ENCODE data around the gene CPN2.

Gene CPN2

DNA sequence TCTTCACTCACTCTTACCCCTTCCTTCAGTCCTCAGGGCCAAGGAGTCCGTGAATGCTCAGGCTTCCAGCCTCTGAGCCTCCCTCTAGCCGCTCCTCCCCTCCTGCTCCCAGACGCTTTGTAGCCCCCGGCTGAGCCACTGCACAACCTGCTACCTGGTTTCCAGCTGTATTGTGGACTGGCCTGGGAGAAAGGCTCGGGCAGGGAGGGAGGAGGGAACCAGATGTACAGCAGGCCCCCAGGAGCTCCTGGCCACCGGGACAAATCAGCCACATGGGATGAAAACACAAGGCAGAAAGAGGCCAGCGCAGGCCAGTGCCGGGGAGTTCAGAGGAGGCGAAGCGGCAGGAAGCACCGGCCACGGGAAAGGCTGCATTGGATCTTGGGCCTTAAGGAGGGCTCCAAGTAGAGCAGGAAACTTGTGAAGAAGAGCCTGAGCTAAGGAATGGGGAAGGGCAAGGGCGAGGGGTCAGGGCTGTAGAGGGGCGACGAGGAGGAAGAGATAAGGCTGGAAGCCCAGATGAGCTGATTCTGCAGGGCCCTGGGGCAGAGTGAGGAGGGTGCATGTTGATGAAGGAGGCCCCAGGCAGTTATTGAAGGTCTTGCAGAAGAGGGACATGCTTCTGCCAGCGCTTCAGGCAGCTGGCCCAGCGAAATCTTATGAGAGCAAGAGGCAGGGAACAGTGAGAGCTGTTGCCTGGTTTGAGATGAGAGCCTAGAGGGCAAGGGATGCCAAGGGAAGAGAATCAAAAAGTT, 14.3 kb downstream of the CPN2 start:
- Mint-ChIP-seq H3K4me1 (peaks cover 0 to 5% of the 10 kb centered on the region in 2 donors), H3K27me3 (peaks cover 35 to 46% of the 10 kb centered on the region in 2 donors), H3K9me3 (no peaks in the 10 kb centered on the region), H3K27ac (no peak overlapping the region), H3K36me3 (no peaks in the 10 kb centered on the region), H3K4me3 (no peak overlapping the region)
- ATAC-seq (replicated peaks) (no peak), DNase-seq (no peak)

- Mint-ChIP-seq H3K9me3 (no peaks in the 10 kb centered on the region), H3K27ac (no peak overlapping the region), H3K36me3 (no peaks in the 10 kb centered on the region), H3K27me3 (peaks cover 36 to 45% of the 10 kb centered on the region in 2 donors), H3K4me3 (peak overlapping the region; percentile 78 to 82), H3K4me1 (peaks cover 0 to 5% of the 10 kb centered on the region in 2 donors)
- ATAC-seq (replicated peaks) (no peak), DNase-seq (no peak)
These were observed 17.2 kb downstream of the CPN2 start for GRCh38 chr3:194333981-194334320.

GRCh38 chr3:194333212-194333980, 17.7 kb downstream of the CPN2 start:
- Mint-ChIP-seq H3K36me3 (no peaks in the 10 kb centered on the region), H3K4me1 (peaks cover 0 to 5% of the 10 kb centered on the region in 2 donors), H3K27ac (peak overlapping the region; percentile 85), H3K4me3 (peak overlapping the region; percentile 78 to 82), H3K9me3 (no peaks in the 10 kb centered on the region), H3K27me3 (peaks cover 36 to 45% of the 10 kb centered on the region in 2 donors)
- DNase-seq (peak; percentile 81), ATAC-seq (replicated peaks) (peak; percentile 97 to 98)

GRCh38 chr3:194332858-194333211, 18.3 kb downstream of the CPN2 start:
- Mint-ChIP-seq H3K36me3 (no peaks in the 10 kb centered on the region), H3K4me1 (peaks cover 0 to 5% of the 10 kb centered on the region in 2 donors), H3K9me3 (no peaks in the 10 kb centered on the region), H3K4me3 (peak overlapping the region in 1 of 2 donors; percentile 39), H3K27ac (no peak overlapping the region), H3K27me3 (peaks cover 36 to 45% of the 10 kb centered on the region in 2 donors)
- ATAC-seq (replicated peaks) = no peak
- DNase-seq = no peak

- no peaks in the 10 kb centered on the region for H3K36me3 Mint-ChIP-seq
- no peak overlapping the region for H3K4me3 Mint-ChIP-seq
- ATAC-seq (replicated peaks) (no peak), DNase-seq (no peak)
- H3K27me3 Mint-ChIP-seq = peaks cover 26 to 32% of the 10 kb centered on the region in 2 donors
- H3K4me1 Mint-ChIP-seq = peaks cover 0 to 5% of the 10 kb centered on the region in 2 donors
- no peak overlapping the region for H3K27ac Mint-ChIP-seq
- no peaks in the 10 kb centered on the region for H3K9me3 Mint-ChIP-seq
These were observed 20.5 kb downstream of the CPN2 start for GRCh38 chr3:194330579-194330978.

DNA sequence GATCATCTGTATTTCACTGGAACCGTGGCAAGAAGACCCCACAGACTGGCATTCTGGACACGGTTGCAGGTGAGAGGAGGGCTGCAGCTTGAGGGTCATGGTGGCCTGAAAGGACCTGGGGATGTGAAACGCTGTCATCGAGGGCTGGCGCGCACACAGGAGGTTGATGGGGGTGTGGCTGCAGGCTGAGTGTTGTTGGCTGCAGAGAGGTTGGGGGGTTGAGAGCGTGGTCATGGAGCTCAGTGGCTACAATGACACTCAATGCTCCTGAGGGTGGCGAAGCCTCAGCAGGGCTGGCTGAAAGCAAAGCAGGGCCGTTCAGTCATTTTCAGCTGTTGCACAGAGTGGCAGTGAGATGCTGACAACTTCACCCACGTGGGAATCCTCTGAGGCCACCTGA, 21.0 kb downstream of the CPN2 start:
- H3K27ac Mint-ChIP-seq = no peak overlapping the region
- ATAC-seq (replicated peaks) = no peak
- H3K4me1 Mint-ChIP-seq = peaks cover 0 to 5% of the 10 kb centered on the region in 2 donors
- H3K36me3 Mint-ChIP-seq = no peaks in the 10 kb centered on the region
- H3K4me3 Mint-ChIP-seq = no peak overlapping the region
- H3K27me3 Mint-ChIP-seq = peaks cover 26 to 32% of the 10 kb centered on the region in 2 donors
- H3K9me3 Mint-ChIP-seq = no peaks in the 10 kb centered on the region
- no peak for DNase-seq

GRCh38 chr3:194329583-194329965, 21.6 kb downstream of the CPN2 start:
- H3K27ac Mint-ChIP-seq = no peak overlapping the region
- H3K27me3 Mint-ChIP-seq = peaks cover 26 to 32% of the 10 kb centered on the region in 2 donors

DNA sequence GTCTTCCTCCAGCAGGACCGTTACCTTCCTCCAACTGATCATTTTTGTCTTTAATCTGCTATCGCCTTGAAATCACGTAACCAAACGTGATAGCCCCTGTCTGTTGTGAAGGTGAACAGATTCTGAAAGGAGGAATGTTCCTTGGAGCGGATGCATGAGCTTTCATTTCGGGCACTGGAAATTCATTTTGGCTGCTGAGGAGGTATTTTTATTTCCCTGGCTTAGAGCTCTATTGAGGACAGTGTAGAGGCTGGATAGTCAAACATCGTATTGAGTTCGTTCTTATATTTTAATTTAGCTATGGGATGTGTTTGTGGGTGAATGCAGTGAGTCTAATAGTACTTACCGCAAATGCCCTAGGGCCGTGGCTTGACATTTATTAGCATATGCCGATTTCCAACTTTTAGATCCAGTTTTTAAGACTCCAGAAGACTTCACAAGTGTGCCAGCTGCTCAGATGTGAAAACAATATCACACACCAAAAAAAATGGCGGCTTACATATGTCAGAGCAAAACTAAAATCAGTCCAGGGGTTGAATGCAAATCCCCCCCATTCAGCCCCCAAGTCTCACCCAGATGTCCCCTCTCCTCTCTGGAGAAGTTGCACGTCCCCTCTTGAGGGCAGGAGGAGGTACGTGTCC, 22.1 kb downstream of the CPN2 start:
- no peak for ATAC-seq (replicated peaks)
- H3K4me3 Mint-ChIP-seq = no peak overlapping the region
- no peaks in the 10 kb centered on the region for H3K36me3 Mint-ChIP-seq

More at GRCh38 chr3:194329583-194329965, 21.6 kb downstream of the CPN2 start:
- ATAC-seq (replicated peaks) (no peak), DNase-seq (no peak)
- no peaks in the 10 kb centered on the region for H3K9me3 Mint-ChIP-seq
- peaks cover 0 to 5% of the 10 kb centered on the region in 2 donors for H3K4me1 Mint-ChIP-seq
- no peaks in the 10 kb centered on the region for H3K36me3 Mint-ChIP-seq
- no peak overlapping the region for H3K4me3 Mint-ChIP-seq

GRCh38 chr3:194328053-194328657, 23.0 kb downstream of the CPN2 start:
- Mint-ChIP-seq H3K4me3 (no peak overlapping the region), H3K4me1 (peaks cover 0 to under 1% of the 10 kb centered on the region in 2 donors), H3K27me3 (peaks cover 24 to 25% of the 10 kb centered on the region in 2 donors), H3K36me3 (no peaks in the 10 kb centered on the region), H3K27ac (no peak overlapping the region), H3K9me3 (no peaks in the 10 kb centered on the region)
- DNase-seq (no peak), ATAC-seq (replicated peaks) (peak; percentile 13 to 27)

More for the DNA sequence above, 22.1 kb downstream of the CPN2 start:
- Mint-ChIP-seq H3K27me3 (peaks cover 21 to 28% of the 10 kb centered on the region in 2 donors), H3K4me1 (peaks cover 0 to 5% of the 10 kb centered on the region in 2 donors), H3K9me3 (no peaks in the 10 kb centered on the region), H3K27ac (no peak overlapping the region)
- no peak for DNase-seq

DNA sequence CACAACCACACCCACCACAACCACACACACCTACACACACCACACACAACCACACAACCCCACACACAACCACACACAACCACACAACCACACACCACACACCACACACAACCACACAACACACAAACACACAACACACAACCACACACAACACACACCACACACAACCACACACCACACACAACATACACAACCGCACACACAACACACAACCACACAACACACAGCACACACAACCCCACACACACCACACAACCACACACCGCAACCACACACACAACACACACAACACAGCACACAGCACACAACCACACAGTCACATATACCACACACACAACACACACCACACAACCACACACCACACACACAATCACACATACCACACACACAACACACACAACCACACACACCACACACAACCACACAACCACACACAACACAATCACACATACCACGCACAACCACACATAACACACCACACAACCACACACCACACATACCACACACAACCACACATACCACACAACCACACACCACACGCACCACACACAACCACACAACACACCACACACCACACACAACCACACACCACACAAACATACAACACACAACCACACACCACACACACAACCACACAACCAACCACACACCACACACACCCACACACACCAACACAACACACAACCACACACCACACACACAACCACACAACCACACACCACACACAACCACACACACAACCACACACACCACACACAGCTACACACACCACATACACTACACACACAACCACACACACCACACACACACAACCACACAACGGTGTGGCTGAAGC, 23.7 kb downstream of the CPN2 start:
- DNase-seq (no peak), ATAC-seq (replicated peaks) (no peak)
- Mint-ChIP-seq H3K9me3 (no peaks in the 10 kb centered on the region), H3K4me1 (no peaks in the 10 kb centered on the region), H3K27ac (no peak overlapping the region), H3K4me3 (no peak overlapping the region), H3K27me3 (peaks cover 23% of the 10 kb centered on the region in 2 donors), H3K36me3 (no peaks in the 10 kb centered on the region)

GRCh38 chr3:194326968-194327217, 24.2 kb downstream of the CPN2 start:
- no peaks in the 10 kb centered on the region for H3K9me3 Mint-ChIP-seq
- ATAC-seq (replicated peaks) = no peak
- H3K4me1 Mint-ChIP-seq = no peaks in the 10 kb centered on the region
- H3K27me3 Mint-ChIP-seq = peaks cover 23 to 25% of the 10 kb centered on the region in 2 donors
- no peak overlapping the region for H3K4me3 Mint-ChIP-seq
- no peak overlapping the region for H3K27ac Mint-ChIP-seq
- DNase-seq = no peak
- no peaks in the 10 kb centered on the region for H3K36me3 Mint-ChIP-seq

DNA sequence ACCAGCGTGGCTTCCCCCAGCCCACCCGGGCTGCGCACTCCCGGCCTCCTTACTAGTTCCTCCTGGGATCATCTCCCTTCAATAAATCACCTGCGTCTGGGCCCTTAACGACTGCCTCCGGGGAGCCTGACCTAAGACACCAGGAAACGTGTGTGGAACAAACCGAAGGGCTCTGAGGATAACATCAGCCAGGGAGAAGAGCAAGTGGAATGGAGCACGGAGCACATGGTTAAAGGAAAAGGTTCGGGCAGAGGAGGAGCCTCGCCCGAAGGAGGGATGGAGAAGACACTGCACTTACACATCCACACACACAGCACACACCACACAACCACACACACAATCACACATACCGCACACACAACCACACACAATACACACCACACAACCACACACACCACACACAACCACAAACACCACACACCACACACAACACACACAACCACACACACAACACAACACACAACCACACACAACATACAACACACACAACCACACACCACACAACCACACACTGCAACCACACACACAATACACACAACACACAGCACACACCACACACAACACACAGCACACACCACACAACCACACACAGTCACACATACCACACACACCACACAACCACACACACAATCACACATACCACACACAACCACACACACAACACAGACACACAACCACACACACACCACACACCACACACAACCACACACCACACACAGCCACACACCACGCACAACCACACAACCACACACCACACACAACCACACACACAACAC, 24.7 kb downstream of the CPN2 start:
- H3K27ac Mint-ChIP-seq = no peak overlapping the region
- DNase-seq = no peak
- H3K9me3 Mint-ChIP-seq = no peaks in the 10 kb centered on the region
- no peak overlapping the region for H3K4me3 Mint-ChIP-seq
- H3K4me1 Mint-ChIP-seq = no peaks in the 10 kb centered on the region
- ATAC-seq (replicated peaks) = no peak
- peaks cover 20% of the 10 kb centered on the region in 2 donors for H3K27me3 Mint-ChIP-seq
- no peaks in the 10 kb centered on the region for H3K36me3 Mint-ChIP-seq

DNA sequence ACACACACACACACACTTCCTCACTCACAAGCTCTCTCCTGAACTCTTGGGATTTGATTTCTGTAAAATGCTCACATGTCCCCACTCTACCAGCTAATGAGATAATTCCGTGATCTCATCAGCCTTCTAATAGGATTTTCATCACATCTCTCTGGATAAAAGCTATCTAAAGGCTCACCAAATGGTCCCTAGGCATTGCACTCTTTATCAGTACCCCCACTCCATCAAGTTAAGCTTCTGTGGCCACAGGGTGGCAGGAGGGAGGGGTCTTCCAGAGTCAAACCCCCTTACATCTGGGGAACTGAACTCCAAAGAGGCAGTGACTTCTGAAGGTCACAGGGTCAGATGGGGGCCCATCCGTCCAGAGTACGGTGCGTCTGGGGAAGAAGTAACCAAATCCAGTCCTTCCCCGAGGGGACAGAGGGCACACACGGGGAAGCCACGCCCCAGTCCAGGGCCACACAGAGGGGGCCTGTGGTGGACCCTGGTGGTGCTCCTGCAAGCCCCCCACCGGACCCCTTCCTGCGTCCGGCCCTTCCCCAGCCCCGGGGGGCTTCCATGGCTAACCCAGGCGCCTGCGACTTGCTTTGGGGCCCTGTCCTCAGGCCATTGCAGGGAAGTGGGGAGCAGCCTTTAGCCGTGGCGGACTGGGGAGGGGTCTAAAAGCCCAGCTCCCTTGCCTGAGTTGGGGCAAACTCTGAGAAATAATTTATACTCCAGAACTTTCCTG, 25.5 kb downstream of the CPN2 start:
- no peak overlapping the region for H3K4me3 Mint-ChIP-seq
- H3K36me3 Mint-ChIP-seq = no peaks in the 10 kb centered on the region
- no peaks in the 10 kb centered on the region for H3K9me3 Mint-ChIP-seq
- H3K27ac Mint-ChIP-seq = no peak overlapping the region
- H3K27me3 Mint-ChIP-seq = peaks cover 20 to 26% of the 10 kb centered on the region in 2 donors
- DNase-seq = no peak
- ATAC-seq (replicated peaks) = no peak
- no peaks in the 10 kb centered on the region for H3K4me1 Mint-ChIP-seq

All from stimulated activated naive B cell treated with anti-CD40 and anti-IgM and Interleukin-4, amounts not matched to agents 10 μg/mL and 1 μg/mL and 100 μg/mL, for 72 hours (primary cell).